NCI-H446 treated with DMSO at 0.1 percent for 48 hours (cell line): ENCODE measurements around the gene COL4A1.

Experiments used
- DNase-seq: peaks from one replicate; lab custom pipeline; 2025; lab: John Stamatoyannopoulos, UW

COL4A1 gene

GRCh38 chr13:110293037-110293436 is 13.9 kb downstream of the COL4A1 start:
- DNase-seq: no peak

- DNase-seq: no peak
Measured at GRCh38 chr13:110291286-110291685, 15.7 kb downstream of the COL4A1 start.

DNA sequence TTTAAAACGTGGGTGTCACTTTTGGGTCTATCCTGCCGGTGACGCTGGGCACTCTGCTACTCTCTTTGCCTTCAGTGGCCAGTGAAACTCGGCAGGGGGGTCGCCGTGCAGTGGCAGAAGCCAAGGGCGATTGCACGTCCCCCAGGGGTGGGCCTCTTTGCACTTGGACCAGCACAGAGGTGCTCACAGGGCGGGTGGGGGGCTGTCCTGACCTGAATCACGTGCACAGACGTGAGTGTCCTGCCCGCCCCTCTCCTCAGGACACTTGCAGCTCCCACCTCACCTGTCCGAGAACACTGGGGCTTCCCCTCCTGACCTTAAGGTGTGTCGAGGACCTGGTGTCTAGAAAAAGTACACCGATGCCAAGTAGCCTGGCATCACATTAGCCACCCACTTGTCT is 16.1 kb downstream of the COL4A1 start:
- DNase-seq: no peak

- no peak for DNase-seq
Measured at GRCh38 chr13:110290153-110290552, 16.8 kb downstream of the COL4A1 start.

GRCh38 chr13:110289661-110290060 is 17.3 kb downstream of the COL4A1 start:
- DNase-seq: no peak

GRCh38 chr13:110289174-110289573 is 17.8 kb downstream of the COL4A1 start:
- no peak for DNase-seq

DNA sequence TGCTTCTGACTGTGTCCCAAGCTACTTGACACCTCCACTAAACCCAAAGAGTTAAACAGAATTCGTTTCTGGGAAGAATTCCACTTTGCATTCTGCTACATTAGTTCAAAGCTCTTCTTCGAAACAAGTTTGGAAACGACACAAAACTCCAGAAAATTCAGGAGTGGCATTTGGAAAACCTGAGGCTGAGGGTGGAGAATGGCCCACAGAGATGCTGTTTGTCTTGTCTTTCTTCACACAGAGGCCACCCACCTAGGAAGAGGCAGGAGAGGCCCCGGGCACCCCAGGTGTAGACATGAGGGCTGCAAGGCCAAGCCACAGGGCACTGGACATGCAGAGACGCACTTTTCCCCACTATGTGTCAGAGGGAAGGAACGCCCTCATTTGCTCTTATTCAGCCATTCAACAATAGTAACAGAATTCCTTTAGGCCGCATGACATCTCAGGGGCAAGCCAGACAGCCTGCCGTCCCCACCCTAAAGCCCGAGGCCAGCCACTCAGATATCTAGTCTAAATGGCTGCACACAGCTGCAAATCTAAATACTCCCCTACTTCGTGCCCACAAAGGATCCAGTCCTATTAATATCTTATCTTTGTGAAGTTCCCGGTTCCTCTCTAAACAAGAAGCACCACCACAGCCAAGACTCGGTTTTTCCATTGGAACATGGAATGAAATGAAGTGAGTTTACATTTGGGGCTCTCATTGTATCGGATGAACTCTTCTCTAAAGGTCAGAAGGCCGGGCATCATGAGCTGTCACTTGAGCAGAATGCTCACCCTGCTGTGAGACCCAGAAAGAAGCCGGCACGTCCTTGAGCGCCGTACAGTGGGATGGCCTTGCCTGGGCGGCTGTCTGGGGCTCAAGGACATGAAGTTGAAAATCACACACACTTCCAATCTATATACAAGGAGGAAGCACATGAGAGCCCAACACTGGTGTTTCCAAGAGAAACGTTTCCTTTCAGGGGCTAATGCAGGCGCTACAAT is 19.8 kb downstream of the COL4A1 start:
- DNase-seq: no peak

GRCh38 chr13:110285991-110286832 is 20.7 kb downstream of the COL4A1 start:
- DNase-seq: no peak

DNA sequence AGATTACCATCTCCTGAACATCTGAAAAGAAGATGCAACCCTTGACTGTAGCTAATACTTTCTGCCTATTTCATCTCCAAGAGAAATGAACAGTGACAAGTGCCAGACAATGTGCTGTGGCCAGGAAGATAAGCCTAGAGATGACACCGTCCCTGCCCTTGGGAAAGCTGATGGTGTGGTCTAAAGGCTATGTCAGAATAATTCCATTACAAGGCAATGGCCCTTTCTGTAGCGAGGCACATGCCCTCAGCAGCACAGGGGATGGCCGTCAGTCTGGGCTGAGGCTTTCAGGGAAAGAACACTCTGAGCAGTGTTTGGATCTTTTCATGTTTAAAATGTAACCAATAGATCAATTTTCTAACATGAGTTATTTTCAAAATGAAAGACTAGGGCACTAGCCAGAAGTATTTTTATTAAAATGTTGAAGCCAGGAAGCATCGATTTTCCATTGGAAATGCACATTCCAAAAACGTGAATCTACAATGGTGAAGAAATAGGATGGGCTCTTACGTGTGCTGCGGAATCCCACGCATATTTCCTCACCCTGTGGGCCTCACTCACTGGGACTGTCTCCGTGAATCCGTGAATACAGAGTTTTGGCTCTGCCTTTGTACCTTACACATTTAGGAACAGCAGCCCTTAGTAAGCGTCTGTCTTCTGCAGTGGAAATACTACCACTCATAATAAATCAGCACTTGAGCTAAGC is 22.0 kb downstream of the COL4A1 start:
- DNase-seq: no peak

GRCh38 chr13:110283736-110284517 is 23.0 kb downstream of the COL4A1 start:
- no peak for DNase-seq

GRCh38 chr13:110282316-110282841 is 24.6 kb downstream of the COL4A1 start:
- DNase-seq: no peak

- DNase-seq: no peak
Measured at GRCh38 chr13:110281736-110282135, 25.2 kb downstream of the COL4A1 start.

DNA sequence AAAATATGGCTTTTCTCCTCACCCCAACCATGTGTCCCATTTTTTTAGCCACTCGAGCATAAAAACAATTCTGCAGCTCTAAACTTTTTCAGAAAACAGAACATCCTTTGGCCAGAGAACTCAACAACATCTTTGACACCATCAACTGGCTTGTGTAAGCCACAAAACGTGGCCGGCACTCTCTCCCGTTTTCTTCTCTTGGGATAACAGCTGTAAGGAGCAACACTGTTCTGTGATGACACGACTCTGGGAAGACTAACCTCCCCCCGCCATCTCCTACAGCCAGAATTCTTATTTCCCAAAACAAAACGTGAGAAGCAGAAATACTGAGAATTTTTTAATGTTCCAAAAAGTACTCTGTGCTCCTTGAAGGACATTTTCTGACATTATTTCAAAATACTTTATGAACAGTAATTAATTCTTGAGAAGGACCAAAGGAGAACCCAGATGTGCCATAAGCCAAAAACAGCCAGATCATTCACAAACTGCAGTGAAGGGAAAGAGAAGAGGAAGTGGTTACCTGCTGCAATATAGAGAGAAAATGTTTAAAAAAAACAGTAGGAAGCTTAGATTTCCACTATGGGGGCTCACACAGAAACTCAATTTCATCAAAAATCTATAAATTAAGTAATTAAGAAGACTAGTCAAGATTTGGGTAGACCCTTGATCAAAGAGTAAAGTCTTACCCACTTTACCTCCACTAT is 25.8 kb downstream of the COL4A1 start:
- DNase-seq: no peak

GRCh38 chr13:110280231-110280813 is 26.6 kb downstream of the COL4A1 start:
- DNase-seq: no peak

- no peak for DNase-seq
Measured at GRCh38 chr13:110279684-110280083, 27.3 kb downstream of the COL4A1 start.

- DNase-seq: no peak
Measured at GRCh38 chr13:110278859-110279258, 28.1 kb downstream of the COL4A1 start.

GRCh38 chr13:110277357-110277975 is 29.5 kb downstream of the COL4A1 start:
- no peak for DNase-seq

- DNase-seq: no peak
Measured at GRCh38 chr13:110276553-110276950, 30.4 kb downstream of the COL4A1 start.

- DNase-seq: no peak
Measured at GRCh38 chr13:110275931-110276552, 30.9 kb downstream of the COL4A1 start.
